ENCODE data around the gene LDLR.
"Not testable (repeated sequence)": the region's sequence is repeated elsewhere in the genome, so short reads cannot be mapped to it uniquely, and the experiment has no call there.

Gene LDLR

GRCh38 chr19:11142528-11143171, 53.4 kb downstream of the LDLR start:
- DNase-seq: peak in 1 of 2 donors; percentile 34

DNA sequence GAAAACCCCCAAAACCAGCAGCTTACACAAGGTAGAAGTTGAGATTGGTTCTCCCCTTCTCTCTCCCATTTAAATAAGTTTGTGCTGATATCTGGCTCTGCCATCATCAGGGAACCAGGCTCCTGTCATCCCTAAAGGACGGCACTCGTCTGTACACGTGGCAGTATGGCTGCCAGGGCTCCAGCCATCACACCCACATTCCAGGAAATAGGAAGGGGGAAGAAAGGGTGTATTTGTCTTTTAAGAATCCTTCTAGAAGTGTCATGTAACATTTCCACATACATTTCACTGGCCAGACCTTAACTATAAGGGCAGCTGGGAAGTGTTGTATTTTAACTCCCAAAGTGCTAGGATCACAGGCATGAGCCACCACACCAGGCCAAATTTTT, 56.3 kb downstream of the LDLR start:
- DNase-seq: no peak

- DNase-seq: no peak
Measured at GRCh38 chr19:11148001-11148400, 58.7 kb downstream of the LDLR start.

GRCh38 chr19:11151181-11151580, 61.9 kb downstream of the LDLR start:
- no peak for DNase-seq

DNA sequence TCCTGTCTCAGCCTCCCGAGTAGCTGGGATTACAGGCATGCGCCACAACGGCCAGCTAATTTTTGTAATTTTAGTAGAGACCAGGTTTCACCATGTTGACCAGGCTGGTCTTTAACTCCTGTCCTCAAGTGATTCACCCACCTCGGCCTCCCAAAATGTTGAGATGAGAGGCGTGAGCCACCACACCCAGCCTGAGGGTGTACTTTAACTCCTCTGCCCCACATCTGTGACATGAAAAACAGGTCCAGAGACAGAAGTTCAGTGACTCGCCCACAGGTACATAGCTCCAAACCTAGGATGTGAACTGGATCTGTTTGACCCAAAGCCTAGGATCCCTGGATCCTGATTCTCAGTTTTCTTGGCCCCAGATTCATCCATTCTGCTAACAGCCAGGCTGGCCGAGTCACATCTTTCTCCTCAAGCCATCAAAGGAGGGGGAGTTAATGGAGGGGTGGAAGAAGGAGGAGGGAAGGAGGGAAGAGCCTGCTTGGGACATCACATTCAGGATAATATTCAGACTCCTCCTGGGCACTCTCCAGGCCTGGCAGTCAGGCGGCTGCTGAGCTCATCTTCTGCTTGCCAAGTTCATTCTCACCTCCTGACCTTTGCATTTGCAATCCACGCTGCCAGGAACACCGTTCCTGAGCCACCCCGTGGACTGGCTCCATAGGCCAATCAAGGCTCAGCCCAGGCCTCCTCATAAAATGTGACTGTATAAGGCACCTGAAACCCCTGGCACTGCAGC, 63.2 kb downstream of the LDLR start:
- no peak for DNase-seq

DNA sequence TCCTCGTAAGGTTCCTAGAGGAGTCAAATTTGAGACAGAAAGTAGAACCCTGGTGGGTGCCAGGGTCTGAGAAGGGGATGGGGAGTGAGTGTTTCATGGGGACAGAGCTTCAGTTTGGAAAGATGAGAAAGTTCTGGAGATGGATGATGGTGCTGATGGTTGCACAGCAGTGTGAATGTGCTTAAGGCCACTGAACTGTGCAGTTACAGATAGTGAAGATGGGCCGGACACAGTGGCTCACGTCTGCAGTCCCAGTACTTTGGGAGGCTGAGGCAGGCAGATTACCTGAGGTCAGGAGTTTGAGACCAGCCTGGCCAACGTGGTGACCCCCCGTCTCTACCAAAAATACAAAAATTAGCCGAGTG, 65.4 kb downstream of the LDLR start:
- no peak for DNase-seq

- peak; percentile 98 to 99 for DNase-seq
Measured at GRCh38 chr19:11155373-11156120, 66.3 kb downstream of the LDLR start, which contains the start of gene SPC24. Gene SPC24 (minus strand): TSS chr19:11155782. CDS start chr19:11155776, 6 bp downstream.

- no peak for DNase-seq
Measured at GRCh38 chr19:11159598-11160439, 70.6 kb downstream of the LDLR start.

DNA sequence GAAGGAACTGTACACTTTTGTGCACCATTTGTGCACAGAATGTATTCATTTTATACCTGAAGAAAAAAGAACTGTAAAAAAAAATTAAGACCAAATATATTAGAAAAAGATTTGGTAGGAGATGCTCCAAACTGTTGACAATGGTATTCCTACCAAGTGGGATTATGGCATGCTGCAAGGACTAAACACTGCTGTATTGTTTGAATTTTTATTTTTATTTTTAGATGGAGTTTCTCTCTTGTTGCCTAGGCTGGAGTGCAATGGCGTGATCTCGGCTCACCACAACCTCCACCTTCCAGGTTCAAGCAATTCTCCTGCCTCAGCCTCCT, 71.1 kb downstream of the LDLR start:
- DNase-seq: not testable (repeated sequence)

GRCh38 chr19:11164296-11164695, 75.0 kb downstream of the LDLR start:
- DNase-seq: no peak

- DNase-seq: no peak
Measured at GRCh38 chr19:11164879-11165406, 75.7 kb downstream of the LDLR start.

GRCh38 chr19:11165486-11166030, 76.3 kb downstream of the LDLR start:
- DNase-seq: no peak

- no peak for DNase-seq
Measured at GRCh38 chr19:11166281-11167142, 77.2 kb downstream of the LDLR start.

GRCh38 chr19:11168568-11168967, 79.3 kb downstream of the LDLR start:
- DNase-seq: no peak

DNA sequence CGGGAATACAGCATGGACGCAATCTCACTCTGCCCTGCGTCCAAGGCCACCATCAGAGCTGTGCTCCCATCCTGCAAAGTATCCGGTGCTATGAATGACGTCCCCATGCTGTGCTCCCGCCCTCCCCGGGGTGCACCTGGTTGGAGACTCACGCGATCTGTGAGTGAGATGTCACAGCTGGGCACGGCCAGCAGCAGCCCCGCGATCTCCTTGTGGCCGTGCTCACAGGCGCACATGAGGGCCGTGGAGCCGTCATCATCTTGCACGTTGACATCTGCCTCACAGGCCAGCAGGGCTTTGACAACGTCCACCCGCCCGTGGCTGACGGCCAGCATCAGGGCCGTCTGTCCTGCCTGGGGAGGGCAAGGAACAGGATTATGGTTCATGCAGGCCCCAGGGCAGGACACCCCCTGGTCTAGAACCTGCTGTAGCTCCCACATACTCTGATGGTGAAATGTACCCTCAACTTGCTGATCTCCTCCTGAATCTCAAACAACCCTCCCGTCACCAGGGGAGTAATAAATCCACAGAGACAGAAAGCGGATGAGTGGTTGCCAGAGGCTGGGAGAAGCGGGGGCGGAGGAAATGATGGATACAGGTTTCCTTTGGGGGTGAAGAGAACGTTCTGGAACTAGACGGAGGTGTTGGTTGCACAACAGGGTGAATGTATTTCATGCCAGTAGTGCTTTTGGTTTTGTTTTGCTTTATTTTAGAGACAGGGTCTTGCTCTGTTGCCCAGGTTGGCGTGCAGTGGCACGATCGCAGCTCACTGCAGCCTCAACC, 80.8 kb downstream of the LDLR start:
- DNase-seq: no peak

GRCh38 chr19:11171144-11171543, 81.9 kb downstream of the LDLR start:
- no peak for DNase-seq

DNA sequence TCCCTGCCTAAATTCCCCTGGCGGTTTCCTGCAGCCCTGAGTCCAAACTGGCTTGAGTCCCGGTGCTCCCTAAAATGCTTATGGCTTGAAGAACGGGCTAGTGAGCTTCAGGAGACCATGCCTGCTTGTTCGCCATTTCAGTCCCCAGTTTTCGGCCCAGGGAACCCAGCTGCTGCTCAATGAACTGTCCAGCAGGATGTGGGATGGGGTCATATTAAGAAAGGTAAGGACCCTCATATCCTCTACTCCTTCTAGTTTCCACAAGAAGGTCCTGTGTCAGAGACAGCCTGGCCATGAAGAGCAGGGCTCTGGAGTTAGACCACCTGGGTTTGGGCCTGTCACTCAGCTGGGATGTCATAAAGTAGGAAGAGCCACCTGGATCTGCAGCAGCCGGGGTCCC, 83.3 kb downstream of the LDLR start:
- DNase-seq: no peak

- DNase-seq: no peak
Measured at GRCh38 chr19:11173516-11174155, 84.4 kb downstream of the LDLR start.

DNA sequence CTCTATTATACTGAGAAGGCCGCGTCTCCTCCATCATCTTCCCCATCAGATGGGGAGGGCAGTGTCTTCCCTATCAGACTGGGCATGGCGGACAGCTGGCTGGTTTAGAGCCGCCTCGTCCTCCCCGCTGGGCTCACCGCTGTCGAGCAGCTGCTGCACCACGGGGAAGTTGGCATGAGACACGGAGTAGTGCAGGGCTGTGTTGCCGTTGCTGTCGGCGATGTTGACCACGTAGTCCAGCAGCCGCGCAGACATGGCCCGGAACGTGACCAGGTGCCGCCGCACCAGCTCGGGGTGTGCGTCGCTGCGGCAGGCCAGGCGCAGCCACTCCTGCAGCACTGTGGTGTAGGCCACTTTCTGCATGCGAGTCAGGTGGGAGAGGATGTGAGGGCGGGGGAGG, 85.1 kb downstream of the LDLR start:
- DNase-seq: no peak

DNA sequence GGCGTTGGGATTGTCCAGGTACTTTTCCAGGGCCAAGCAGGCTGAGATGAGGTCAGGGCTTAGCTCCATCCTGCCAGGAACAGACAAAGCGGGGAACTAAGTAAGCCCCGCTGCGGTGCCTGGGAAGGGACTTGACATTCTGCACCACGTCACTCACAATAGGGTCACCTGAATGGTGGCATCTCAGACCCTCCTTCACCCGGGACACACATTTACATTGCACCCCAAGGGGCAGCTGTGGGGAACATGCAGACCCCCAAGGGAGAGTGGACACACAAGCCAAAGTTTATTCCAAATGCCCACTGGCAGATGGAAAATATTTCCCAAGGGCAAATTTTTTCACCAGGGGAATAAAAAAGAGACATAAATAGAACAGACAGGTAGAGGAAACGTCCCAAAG, 86.7 kb downstream of the LDLR start:
- no peak for DNase-seq

Data from inflammatory macrophage treated with lipopolysaccharide for 1 hour (primary cell).